Caco-2 (cell line): Measurements from ENCODE around the gene MRPS15. TPM values are rescaled to one million over a fixed set of nuclear protein-coding genes. Genes with fewer than 3 reads are reported as not detected.
A peak's percentile ranks its signal among the peaks of the same experiment; 100 is the strongest.

ENCODE experiments used
- BruUV-seq: library from RNA; stranded (reverse); fragments of 400-500 nt; replicated peaks from 2 replicates; lab custom pipeline; 2021; lab: Mats Ljungman, UMichigan
- CTCF ChIA-PET: fragments of 300-600 bp; sonication (Branson Sonifier 250); formaldehyde crosslinking; loops from one replicate; lab custom pipeline; 2022; ENCODE audit warnings: antibody characterized with exemption; lab: Charles Lee
- POLR2A ChIA-PET: fragments of 300-600 bp; sonication (Branson Sonifier 250); formaldehyde crosslinking; loops from one replicate; lab custom pipeline; 2022; ENCODE audit warnings: antibody characterized with exemption; lab: Charles Lee
- DNase-seq, 2 experiments: peaks; one replicate each; pipeline versions ENCODE4 v3.0.0 to v3.0.0-alpha.2; 2020 to 2022
- H3K27me3 ChIP-seq: replicated peaks from 2 replicates; pipeline ENCODE4 v1.6.0; 2011; ENCODE audit warnings: low read length; ENCODE audit not compliant: control insufficient read depth, insufficient read depth
- H3K36me3 ChIP-seq: 2 replicates; pipeline ENCODE4 v1.5.1; 2011; ENCODE audit warnings: low read length; ENCODE audit not compliant: control insufficient read depth, insufficient read depth
- H3K4me1 ChIP-seq: fragments of 250-450 bp; sonication (Bioruptor Pico); 2 replicates; pipeline ENCODE4 v1.5.1; 2020; ENCODE audit warnings: mild to moderate bottlenecking
- H3K4me3 ChIP-seq: 2 replicates; pipeline ENCODE4 v1.5.1; 2011; ENCODE audit warnings: low read depth, mild to moderate bottlenecking, control low read depth, low read length
- H3K9me3 ChIP-seq: fragments of 250-450 bp; sonication (Bioruptor Pico); 2 replicates; pipeline ENCODE4 v1.5.1; 2020; ENCODE audit warnings: mild to moderate bottlenecking, moderate library complexity
- H3K27ac Mint-ChIP-seq: one replicate; pipeline ENCODE4 v1.8.0; 2022; ENCODE audit warnings: mixed read lengths; ENCODE audit not compliant: unreplicated experiment
- H3K27me3 Mint-ChIP-seq: one replicate; pipeline ENCODE4 v1.8.0; 2022; ENCODE audit warnings: mixed read lengths; ENCODE audit not compliant: insufficient read depth, unreplicated experiment
- H3K36me3 Mint-ChIP-seq: one replicate; pipeline ENCODE4 v1.8.0; 2022; ENCODE audit warnings: mild to moderate bottlenecking, mixed read lengths; ENCODE audit not compliant: insufficient read depth, unreplicated experiment
- H3K4me1 Mint-ChIP-seq: one replicate; pipeline ENCODE4 v1.8.0; 2022; ENCODE audit warnings: low read depth, mixed read lengths; ENCODE audit not compliant: unreplicated experiment
- H3K4me3 Mint-ChIP-seq: one replicate; pipeline ENCODE4 v1.8.0; 2022; ENCODE audit warnings: mild to moderate bottlenecking, moderate library complexity, mixed read lengths; ENCODE audit not compliant: unreplicated experiment
- H3K9me3 Mint-ChIP-seq: one replicate; pipeline ENCODE4 v1.8.0; 2022; ENCODE audit warnings: mixed read lengths; ENCODE audit not compliant: unreplicated experiment
- CTCF ChIP-seq, 2 experiments: fragments of 200-600 bp in 1 of 2; IDR thresholded peaks; 1 replicate in 1 of 2; 2 replicates in 1 of 2; pipeline versions ENCODE4 v1.5.1 to v1.8.0; 2011 to 2022; ENCODE audit warnings: antibody characterized with exemption in 1 of 2, control low read depth in 1 of 2, inconsistent platforms in 1 of 2, low read depth in 1 of 2, low read length in 1 of 2, mild to moderate bottlenecking in 1 of 2, moderate library complexity in 1 of 2; ENCODE audit not compliant: insufficient read depth in 1 of 2, severe bottlenecking in 1 of 2, unreplicated experiment in 1 of 2
- intact Hi-C: fragments of 100-400 bp; cut with micrococcal nuclease; formaldehyde crosslinking; loops from one replicate; pipeline ENCODE4 v1.10.0; 2022; ENCODE audit not compliant: unreplicated experiment
- total RNA-seq: library from RNA; stranded (reverse); gene quantifications from 2 replicates; pipeline ENCODE4 v1.2.3, GENCODE V29; 2022

Gene MRPS15
- total RNA-seq, 1 experiment from 2014 or later, result 70.2 TPM

GRCh38 chr1:36414384-36414783 lies 49.8 kb downstream of the MRPS15 start:
- Histone ChIP-seq H3K27me3 (no peaks in the 10 kb centered on the region), H3K9me3 (no peaks in the 10 kb centered on the region), H3K4me1 (no peaks in the 10 kb centered on the region), H3K36me3 (no peaks in the 10 kb centered on the region), H3K4me3 (no peak overlapping the region)
- TF ChIP-seq CTCF (IDR thresholded peaks at IDR 0.05; ENCODE audit: insufficient read depth in 1 of 2, low read depth in 1 of 2, low read length in 1 of 2, severe bottlenecking in 1 of 2, unreplicated experiment in 1 of 2), result no peak
- Mint-ChIP-seq H3K4me3 (no peak overlapping the region), H3K9me3 (peaks cover 17% of the 10 kb centered on the region), H3K27ac (no peak overlapping the region), H3K36me3 (no peaks in the 10 kb centered on the region), H3K4me1 (no peaks in the 10 kb centered on the region), H3K27me3 (no peaks in the 10 kb centered on the region)
- no TSS peak for BruUV-seq
- intact Hi-C loops, result no loop called here
- DNase-seq, result no peak
- CTCF ChIA-PET, result no interaction called here
- POLR2A ChIA-PET, result no interaction called here

- H3K36me3 ChIP-seq, result no peaks in the 10 kb centered on the region
- H3K9me3 Mint-ChIP-seq, result peaks cover 17% of the 10 kb centered on the region
- ChIA-PET POLR2A (no interaction called here), CTCF (no interaction called here)
- H3K9me3 ChIP-seq, result no peaks in the 10 kb centered on the region
- no peaks in the 10 kb centered on the region for H3K27me3 Mint-ChIP-seq
- intact Hi-C loops, result no loop called here
- H3K36me3 Mint-ChIP-seq, result no peaks in the 10 kb centered on the region
- DNase-seq, result peak; percentile 6 to 38
- BruUV-seq, result no TSS peak
- H3K27me3 ChIP-seq, result no peaks in the 10 kb centered on the region
- H3K27ac Mint-ChIP-seq, result no peak overlapping the region
- no peaks in the 10 kb centered on the region for H3K4me1 ChIP-seq
- H3K4me3 ChIP-seq, result no peak overlapping the region
- no peak for TF ChIP-seq CTCF (IDR thresholded peaks at IDR 0.05; ENCODE audit: insufficient read depth in 1 of 2, low read depth in 1 of 2, low read length in 1 of 2, severe bottlenecking in 1 of 2, unreplicated experiment in 1 of 2)
- no peak overlapping the region for H3K4me3 Mint-ChIP-seq
- H3K4me1 Mint-ChIP-seq, result no peaks in the 10 kb centered on the region
Observed at GRCh38 chr1:36411674-36412648, 52.2 kb downstream of the MRPS15 start.

- no peaks in the 10 kb centered on the region for H3K27me3 ChIP-seq
- BruUV-seq, result no TSS peak
- H3K9me3 Mint-ChIP-seq, result peaks cover 9% of the 10 kb centered on the region
- intact Hi-C loops, result no loop called here
- no peak for DNase-seq
- TF ChIP-seq CTCF (IDR thresholded peaks at IDR 0.05; ENCODE audit: insufficient read depth in 1 of 2, low read depth in 1 of 2, low read length in 1 of 2, severe bottlenecking in 1 of 2, unreplicated experiment in 1 of 2), result no peak
- H3K27ac Mint-ChIP-seq, result no peak overlapping the region
- ChIA-PET CTCF (no interaction called here), POLR2A (no interaction called here)
- H3K4me1 ChIP-seq, result no peaks in the 10 kb centered on the region
- no peaks in the 10 kb centered on the region for H3K9me3 ChIP-seq
- no peak overlapping the region for H3K4me3 ChIP-seq
- peaks cover 2% of the 10 kb centered on the region for H3K27me3 Mint-ChIP-seq
- no peaks in the 10 kb centered on the region for H3K36me3 Mint-ChIP-seq
- no peaks in the 10 kb centered on the region for H3K36me3 ChIP-seq
- no peaks in the 10 kb centered on the region for H3K4me1 Mint-ChIP-seq
- no peak overlapping the region for H3K4me3 Mint-ChIP-seq
Observed at GRCh38 chr1:36408479-36408878, 55.7 kb downstream of the MRPS15 start.
